Right lobe of liver (tissue), 6 donors: ENCODE results near the gene LEPR. TPM values are rescaled to one million over a fixed set of nuclear protein-coding genes. Genes with fewer than 3 reads are reported as not detected.
A peak's percentile ranks its signal among the peaks of the same experiment; 100 is the strongest.

Source experiments
- ATAC-seq, 4 donors: fragments of 200-7000 bp; cut with Tn5 transposase; one replicate each; pipeline ENCODE4 v1.9.1; 2020; ENCODE audit warnings: mild to moderate bottlenecking in 4 of 4, moderate library complexity in 4 of 4
- DNase-seq, 3 donors: peaks; one replicate each; pipeline ENCODE4 v3.0.0-alpha.2; 2020
- H3K27ac ChIP-seq, 3 donors: fragments of 200-600 bp; one replicate each; pipeline ENCODE4 v1.8.0; 2022
- H3K27me3 ChIP-seq, 2 donors: fragments of 200-600 bp; one replicate each; pipeline ENCODE4 v1.8.0; 2022
- H3K36me3 ChIP-seq, 4 donors: fragments of 200-600 bp; sonication (generic) in 1 of 4; one replicate each; pipeline versions ENCODE4 v1.5.1 to v1.8.0; 2017 to 2022; ENCODE audit warnings: control low read depth in 1 of 4
- H3K4me1 ChIP-seq, 4 donors: fragments of 200-600 bp; sonication (generic) in 1 of 4; one replicate each; pipeline versions ENCODE4 v1.5.1 to v1.8.0; 2017 to 2022; ENCODE audit warnings: control low read depth in 1 of 4
- H3K4me3 ChIP-seq, 3 donors: fragments of 200-600 bp; one replicate each; pipeline ENCODE4 v1.8.0; 2022
- H3K9me3 ChIP-seq, 4 donors: fragments of 200-600 bp; sonication (generic) in 1 of 4; one replicate each; pipeline versions ENCODE4 v1.5.1 to v1.8.0; 2017 to 2022; ENCODE audit warnings: control low read depth in 1 of 4
- POLR2A ChIP-seq: fragments of 450-650 bp; IDR thresholded peaks from one replicate; pipeline ENCODE4 v1.6.1; 2017; ENCODE audit warnings: antibody characterized with exemption, mild to moderate bottlenecking
- WGBS: methylation state at CpG from one replicate; pipeline ENCODE4 v1.1.6; 2018; ENCODE audit warnings: low coverage, low lambda C conversion rate; ENCODE audit not compliant: insufficient coverage; ENCODE audit errors: missing lambda C conversion rate; 5-methylcytosine and 5-hydroxymethylcytosine counted together
- intact Hi-C, 2 donors: fragments of 100-400 bp; cut with DNase I; formaldehyde crosslinking; loops; one replicate each; pipeline versions ENCODE4 v1.11.2 to v1.14.1; 2022
- total RNA-seq, 6 experiments: library from RNA; depleted of rRNA in 2 of 6; stranded (reverse); fragments of >200 nt in 2 of 6; fragmentation: NEBNext Ultra II Directional in 3 of 6; extraction: Animal tissue kit (Norgen Biotek cat#: 25700) in 3 of 6; gene quantifications; one replicate each; pipeline versions ENCODE4 v1.1.0 to v1.2.4, GENCODE V29; 2016 to 2023
- TF ChIP-seq, protein P1 (sequence below), 4 donors: fragments of 200-600 bp in 3 of 4; fragments of 450-650 bp in 1 of 4; IDR thresholded peaks; one replicate each; pipeline versions ENCODE4 v1.5.1 to v1.8.0; 2016 to 2022; ENCODE audit warnings: antibody characterized with exemption in 4 of 4, mild to moderate bottlenecking in 2 of 4
- donor health status: DM: no; HTN: yes; CAD: no.
- donor health status: DM: no; HTN: no; CAD: no.
- donor health status: DM: no; HTN: no; CAD: no.
- donor health status: DM: no; HTN: yes; CAD: no.
- donor health status: DM: no; HTN: yes; CAD: no.

LEPR gene
- total RNA-seq, 6 experiments from 2014 or later, result 26.8 to 264 (median 57.1) TPM

DNA sequence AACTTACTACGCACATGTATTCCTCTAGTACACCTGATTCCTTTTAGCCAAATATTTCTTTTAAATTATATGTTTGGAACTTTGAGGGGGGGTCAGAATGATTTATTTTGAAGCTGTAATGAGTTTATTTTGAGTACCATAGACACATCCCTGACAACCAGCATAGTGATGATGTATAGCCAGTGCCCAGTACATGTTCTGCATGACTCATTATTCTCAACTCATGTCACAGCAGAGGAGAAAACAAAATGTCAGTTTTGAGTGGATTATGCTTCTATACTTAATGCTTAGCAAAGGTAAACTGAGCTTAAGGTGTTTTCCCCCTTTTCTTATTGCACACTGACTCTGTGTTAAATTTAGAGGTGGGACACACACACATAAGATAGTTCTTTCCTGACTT is 22.4 kb upstream of the LEPR start:
- Histone ChIP-seq H3K4me1 (no peaks in the 10 kb centered on the region), H3K27me3 (no peaks in the 10 kb centered on the region), H3K4me3 (no peak overlapping the region), H3K36me3 (no peaks in the 10 kb centered on the region), H3K27ac (no peak overlapping the region), H3K9me3 (no peaks in the 10 kb centered on the region)
- TF ChIP-seq, protein P1, sequence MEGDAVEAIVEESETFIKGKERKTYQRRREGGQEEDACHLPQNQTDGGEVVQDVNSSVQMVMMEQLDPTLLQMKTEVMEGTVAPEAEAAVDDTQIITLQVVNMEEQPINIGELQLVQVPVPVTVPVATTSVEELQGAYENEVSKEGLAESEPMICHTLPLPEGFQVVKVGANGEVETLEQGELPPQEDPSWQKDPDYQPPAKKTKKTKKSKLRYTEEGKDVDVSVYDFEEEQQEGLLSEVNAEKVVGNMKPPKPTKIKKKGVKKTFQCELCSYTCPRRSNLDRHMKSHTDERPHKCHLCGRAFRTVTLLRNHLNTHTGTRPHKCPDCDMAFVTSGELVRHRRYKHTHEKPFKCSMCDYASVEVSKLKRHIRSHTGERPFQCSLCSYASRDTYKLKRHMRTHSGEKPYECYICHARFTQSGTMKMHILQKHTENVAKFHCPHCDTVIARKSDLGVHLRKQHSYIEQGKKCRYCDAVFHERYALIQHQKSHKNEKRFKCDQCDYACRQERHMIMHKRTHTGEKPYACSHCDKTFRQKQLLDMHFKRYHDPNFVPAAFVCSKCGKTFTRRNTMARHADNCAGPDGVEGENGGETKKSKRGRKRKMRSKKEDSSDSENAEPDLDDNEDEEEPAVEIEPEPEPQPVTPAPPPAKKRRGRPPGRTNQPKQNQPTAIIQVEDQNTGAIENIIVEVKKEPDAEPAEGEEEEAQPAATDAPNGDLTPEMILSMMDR (IDR thresholded peaks at IDR 0.05), result no peak
- intact Hi-C loops, result no loop called here
- no peak for DNase-seq
- ATAC-seq, result no peak
- 93% methylated on average over 1 of the region's 1 CpG for WGBS

DNA sequence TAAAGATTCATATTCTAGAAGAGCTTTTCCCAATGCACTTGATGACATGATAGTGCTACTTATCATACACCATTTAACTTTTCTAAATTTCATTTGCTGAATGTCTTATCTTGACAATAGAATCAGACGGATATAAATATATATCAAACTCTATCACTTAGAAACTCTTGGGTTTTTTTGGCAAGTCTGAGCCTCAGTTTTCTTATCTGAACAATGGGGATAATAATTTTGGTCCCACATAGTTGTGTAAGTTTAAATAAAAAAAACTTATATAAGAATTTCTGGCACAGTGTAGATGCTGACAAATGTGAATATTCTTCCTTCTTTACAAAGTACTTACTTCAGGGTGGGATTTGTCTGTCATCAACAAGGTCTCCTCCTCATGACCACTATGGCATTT is 21.5 kb upstream of the LEPR start:
- Histone ChIP-seq H3K27ac (no peak overlapping the region), H3K4me3 (no peak overlapping the region), H3K4me1 (no peaks in the 10 kb centered on the region), H3K27me3 (no peaks in the 10 kb centered on the region), H3K9me3 (no peaks in the 10 kb centered on the region), H3K36me3 (no peaks in the 10 kb centered on the region)
- ATAC-seq (no peak), DNase-seq (no peak)
- no peak for TF ChIP-seq POLR2A
- 80% methylated on average over 1 of the region's 1 CpG for WGBS
- intact Hi-C loops, result no loop called here

DNA sequence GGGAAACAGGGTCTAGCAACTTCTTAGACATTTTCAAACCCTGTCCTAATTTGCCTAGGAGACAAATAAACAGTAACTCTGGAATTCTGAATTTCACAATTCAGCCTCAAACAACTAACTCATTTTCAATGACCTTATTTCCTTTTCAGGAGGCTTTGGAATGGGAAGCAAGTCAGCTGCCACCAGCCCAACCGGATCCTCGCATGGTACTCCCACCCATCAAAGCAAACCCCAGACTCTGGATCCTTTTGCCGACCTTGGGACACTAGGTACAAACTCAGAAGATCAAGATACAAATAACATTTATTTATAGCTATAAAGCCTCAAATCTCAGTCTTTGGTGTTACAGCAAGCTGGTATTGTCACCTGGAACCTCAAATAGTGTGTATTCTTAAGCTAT is 18.9 kb upstream of the LEPR start:
- Histone ChIP-seq H3K9me3 (no peaks in the 10 kb centered on the region), H3K27ac (no peak overlapping the region), H3K4me1 (no peaks in the 10 kb centered on the region), H3K27me3 (no peaks in the 10 kb centered on the region), H3K36me3 (no peaks in the 10 kb centered on the region), H3K4me3 (no peak overlapping the region)
- intact Hi-C loops, result no loop called here
- no peak for ATAC-seq
- WGBS, result 86% methylated on average over 3 of the region's 3 CpGs
- no peak for DNase-seq
- TF ChIP-seq, protein P1 (IDR thresholded peaks at IDR 0.05), result no peak
- no peak for TF ChIP-seq POLR2A

DNA sequence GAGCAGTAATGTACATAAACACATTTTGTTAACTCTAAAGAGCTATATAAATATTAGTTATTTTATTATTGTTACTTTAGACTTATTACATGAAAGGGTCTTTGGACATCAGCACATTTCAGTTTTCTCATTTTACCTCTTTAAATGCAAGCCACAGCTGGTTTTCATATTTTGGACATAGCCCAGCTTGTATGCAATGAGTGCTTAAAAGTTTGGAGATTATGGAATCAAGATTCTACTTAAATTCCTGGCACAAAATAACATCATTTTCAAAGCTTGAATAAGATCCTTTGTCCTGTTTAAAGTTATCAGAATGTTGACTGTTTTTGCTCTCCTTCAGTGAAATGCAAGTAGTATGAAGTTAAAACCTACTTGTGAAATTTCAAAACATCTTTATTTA is 15.5 kb upstream of the LEPR start:
- H3K4me1 ChIP-seq, result no peaks in the 10 kb centered on the region
- no peak overlapping the region for H3K27ac ChIP-seq
- DNase-seq (no peak), ATAC-seq (no peak)
- H3K4me3 ChIP-seq, result no peak overlapping the region
- H3K36me3 ChIP-seq, result no peaks in the 10 kb centered on the region
- intact Hi-C loops, result no loop called here
- H3K9me3 ChIP-seq, result no peaks in the 10 kb centered on the region
- no peak for TF ChIP-seq POLR2A
- TF ChIP-seq, protein P1 (IDR thresholded peaks at IDR 0.05), result no peak
- no peaks in the 10 kb centered on the region for H3K27me3 ChIP-seq

DNA sequence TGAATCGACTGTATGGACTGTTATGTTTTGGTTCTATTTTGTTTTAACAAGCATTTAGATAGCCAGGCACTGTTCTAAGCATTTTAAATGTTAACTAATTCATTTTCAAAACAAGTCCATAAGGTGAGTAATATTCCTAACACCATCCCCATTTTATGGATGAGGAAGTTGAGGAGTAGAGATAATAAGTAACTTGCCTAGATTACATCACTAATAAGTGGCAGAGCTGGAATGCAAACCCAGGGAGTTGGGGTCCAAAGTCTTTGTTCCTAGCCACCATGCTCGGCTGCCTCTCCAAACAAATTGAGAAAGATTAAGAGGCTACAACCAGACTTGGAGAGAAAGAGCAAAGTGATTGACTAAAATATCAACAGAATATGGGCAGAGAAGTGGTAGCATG is 12.6 kb upstream of the LEPR start:
- no peaks in the 10 kb centered on the region for H3K4me1 ChIP-seq
- H3K27me3 ChIP-seq, result no peaks in the 10 kb centered on the region
- peak in 1 of 4 donors; percentile 39 for ATAC-seq
- H3K36me3 ChIP-seq, result no peaks in the 10 kb centered on the region
- WGBS, result 70% methylated on average over 2 of the region's 2 CpGs
- H3K4me3 ChIP-seq, result no peak overlapping the region
- intact Hi-C loops, result no loop called here
- H3K9me3 ChIP-seq, result no peaks in the 10 kb centered on the region
- no peak for DNase-seq
- no peak for TF ChIP-seq POLR2A
- TF ChIP-seq, protein P1 (IDR thresholded peaks at IDR 0.05), result no peak
- no peak overlapping the region for H3K27ac ChIP-seq
